ENCODE measurements around the gene ECT2L. TPM values are rescaled to one million over a fixed set of nuclear protein-coding genes. Genes with fewer than 3 reads are reported as not detected.
A peak's percentile ranks its signal among the peaks of the same experiment; 100 is the strongest.

The ECT2L gene
- total RNA-seq, 1 donor from 2014 or later = not detected

- no peak for TF ChIP-seq CTCF (IDR thresholded peaks at IDR 0.05)
- Histone ChIP-seq H3K4me3 (no peak overlapping the region), H3K27me3 (no peaks in the 10 kb centered on the region), H3K36me3 (no peaks in the 10 kb centered on the region), H3K4me1 (no peaks in the 10 kb centered on the region), H3K9me3 (no peaks in the 10 kb centered on the region), H3K27ac (no peak overlapping the region)
- intact Hi-C loops (cut with DNase I) = no loop called here
- no peak for DNase-seq
- no peak for ATAC-seq
Measured at GRCh38 chr6:138824482-138825144, 28.7 kb downstream of the ECT2L start.

- no peak for TF ChIP-seq CTCF (IDR thresholded peaks at IDR 0.05)
- H3K27ac ChIP-seq = no peak overlapping the region
- intact Hi-C loops (cut with DNase I) = no loop called here
Measured at GRCh38 chr6:138830248-138830647, 34.4 kb downstream of the ECT2L start.

GRCh38 chr6:138832182-138832581, 36.3 kb downstream of the ECT2L start:
- no peak for TF ChIP-seq CTCF (IDR thresholded peaks at IDR 0.05)
- intact Hi-C loops (cut with DNase I) = no loop called here
- H3K4me3 ChIP-seq = no peak overlapping the region
- no peaks in the 10 kb centered on the region for H3K4me1 ChIP-seq
- no peaks in the 10 kb centered on the region for H3K9me3 ChIP-seq
- no peak overlapping the region for H3K27ac ChIP-seq
- no peak for DNase-seq
- no peak for ATAC-seq
- H3K27me3 ChIP-seq = no peaks in the 10 kb centered on the region
- no peaks in the 10 kb centered on the region for H3K36me3 ChIP-seq

More at GRCh38 chr6:138830248-138830647, 34.4 kb downstream of the ECT2L start:
- Histone ChIP-seq H3K4me3 (no peak overlapping the region), H3K9me3 (no peaks in the 10 kb centered on the region), H3K27me3 (no peaks in the 10 kb centered on the region), H3K4me1 (no peaks in the 10 kb centered on the region), H3K36me3 (no peaks in the 10 kb centered on the region)
- ATAC-seq (no peak), DNase-seq (no peak)

GRCh38 chr6:138833816-138834539, 38.1 kb downstream of the ECT2L start:
- ATAC-seq (peak; percentile 63), DNase-seq (no peak)
- no peaks in the 10 kb centered on the region for H3K27me3 ChIP-seq
- H3K36me3 ChIP-seq = no peaks in the 10 kb centered on the region
- H3K9me3 ChIP-seq = no peaks in the 10 kb centered on the region
- intact Hi-C loops (cut with DNase I) = no loop called here
- H3K4me1 ChIP-seq = no peaks in the 10 kb centered on the region
- no peak overlapping the region for H3K4me3 ChIP-seq
- no peak for TF ChIP-seq CTCF (IDR thresholded peaks at IDR 0.05)
- H3K27ac ChIP-seq = no peak overlapping the region

GRCh38 chr6:138837246-138837645, 41.4 kb downstream of the ECT2L start:
- H3K36me3 ChIP-seq = no peaks in the 10 kb centered on the region
- ATAC-seq = no peak
- no peak for TF ChIP-seq CTCF (IDR thresholded peaks at IDR 0.05)
- no peaks in the 10 kb centered on the region for H3K27me3 ChIP-seq
- no peaks in the 10 kb centered on the region for H3K4me1 ChIP-seq
- intact Hi-C loops (cut with DNase I) = no loop called here
- no peak for DNase-seq
- H3K9me3 ChIP-seq = no peaks in the 10 kb centered on the region
- H3K27ac ChIP-seq = no peak overlapping the region
- no peak overlapping the region for H3K4me3 ChIP-seq

All from upper lobe of right lung (tissue), 1 donor.